ENCODE measurements around the gene SMAD5. TPM values are rescaled to one million over a fixed set of nuclear protein-coding genes. Genes with fewer than 3 reads are reported as not detected.

Gene SMAD5
- polyA plus RNA-seq, 3 donors, result 7.9 to 19.2 (median 17.3) TPM

DNA sequence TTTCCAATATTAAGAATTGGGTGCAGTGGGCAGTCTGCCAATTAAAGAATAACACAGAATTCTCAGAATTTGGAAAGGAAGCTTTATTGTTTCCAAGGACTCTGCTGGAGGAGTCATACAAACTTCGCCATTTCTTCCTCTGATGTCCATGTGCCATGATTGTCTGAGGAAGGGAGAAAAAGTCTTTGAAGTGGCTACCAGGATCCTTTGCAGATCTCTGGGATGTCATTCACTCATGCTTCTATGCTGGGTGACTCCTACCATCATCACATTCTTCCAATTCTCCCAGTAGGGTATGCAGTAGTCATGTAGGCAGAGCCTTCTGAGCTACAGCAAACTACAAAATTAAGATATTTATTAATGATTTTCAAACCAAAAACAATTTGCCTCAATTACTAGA, 3.2 kb upstream of the SMAD5 start:
- Histone ChIP-seq H2AFZ (ENCODE audit: insufficient read depth, low read depth, low read length, poor library complexity, severe bottlenecking) (no peak overlapping the region), H3K4me1 (ENCODE audit: control insufficient read depth in 1 of 2, insufficient read depth in 2 of 2, low read length in 2 of 2) (peaks cover 9 to 22% of the 10 kb centered on the region in 2 donors), H4K20me1 (ENCODE audit: insufficient read depth, low read length) (peaks cover 9% of the 10 kb centered on the region), H3K36me3 (replicated peaks in 1 of 2; ENCODE audit: control insufficient read depth in 1 of 2, insufficient read depth in 2 of 2, low read length in 2 of 2) (no peaks in the 10 kb centered on the region), H3K27ac (ENCODE audit: low read depth in 1 of 2, low read length in 2 of 2) (no peak overlapping the region), H3K4me3 (replicated peaks in 1 of 3; ENCODE audit: low read depth in 2 of 3, low read length in 3 of 3) (no peak overlapping the region), H3K4me2 (replicated peaks; ENCODE audit: extremely low read depth, low read length, poor library complexity, severe bottlenecking) (no peak overlapping the region), H3K79me2 (ENCODE audit: insufficient read depth, low read length) (peaks cover 17% of the 10 kb centered on the region), H3K9me3 (replicated peaks in 1 of 2; ENCODE audit: control insufficient read depth in 1 of 2, insufficient read depth in 1 of 2, low read length in 2 of 2) (no peaks in the 10 kb centered on the region), H3K27me3 (ENCODE audit: control insufficient read depth in 2 of 2, insufficient read depth in 2 of 2, low read length in 2 of 2) (peaks cover 12 to 42% of the 10 kb centered on the region in 2 donors), H3K9ac (ENCODE audit: insufficient read depth, low read length, poor library complexity, severe bottlenecking) (no peak overlapping the region)
- Mint-ChIP-seq H3K27me3 (ENCODE audit: low read depth in 3 of 3) (peaks cover 13 to 37% (median 16%) of the 10 kb centered on the region in 3 donors), H3K9me3 (peaks cover 0 to 4% (median 0%) of the 10 kb centered on the region in 7 donors), H3K4me3 (no peak overlapping the region), H3K27ac (no peak overlapping the region), H3K4me1 (peaks cover 19% of the 10 kb centered on the region), H3K36me3 (no peaks in the 10 kb centered on the region)
- WGBS (ENCODE audit: insufficient coverage), result no CpG with 5 or more reads among the region's 1 CpG
- no peak for DNase-seq
- intact Hi-C loops (cut with micrococcal nuclease), result no loop called here
- TF ChIP-seq, protein P1, sequence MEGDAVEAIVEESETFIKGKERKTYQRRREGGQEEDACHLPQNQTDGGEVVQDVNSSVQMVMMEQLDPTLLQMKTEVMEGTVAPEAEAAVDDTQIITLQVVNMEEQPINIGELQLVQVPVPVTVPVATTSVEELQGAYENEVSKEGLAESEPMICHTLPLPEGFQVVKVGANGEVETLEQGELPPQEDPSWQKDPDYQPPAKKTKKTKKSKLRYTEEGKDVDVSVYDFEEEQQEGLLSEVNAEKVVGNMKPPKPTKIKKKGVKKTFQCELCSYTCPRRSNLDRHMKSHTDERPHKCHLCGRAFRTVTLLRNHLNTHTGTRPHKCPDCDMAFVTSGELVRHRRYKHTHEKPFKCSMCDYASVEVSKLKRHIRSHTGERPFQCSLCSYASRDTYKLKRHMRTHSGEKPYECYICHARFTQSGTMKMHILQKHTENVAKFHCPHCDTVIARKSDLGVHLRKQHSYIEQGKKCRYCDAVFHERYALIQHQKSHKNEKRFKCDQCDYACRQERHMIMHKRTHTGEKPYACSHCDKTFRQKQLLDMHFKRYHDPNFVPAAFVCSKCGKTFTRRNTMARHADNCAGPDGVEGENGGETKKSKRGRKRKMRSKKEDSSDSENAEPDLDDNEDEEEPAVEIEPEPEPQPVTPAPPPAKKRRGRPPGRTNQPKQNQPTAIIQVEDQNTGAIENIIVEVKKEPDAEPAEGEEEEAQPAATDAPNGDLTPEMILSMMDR (IDR thresholded peaks at IDR 0.05), result no peak

DNA sequence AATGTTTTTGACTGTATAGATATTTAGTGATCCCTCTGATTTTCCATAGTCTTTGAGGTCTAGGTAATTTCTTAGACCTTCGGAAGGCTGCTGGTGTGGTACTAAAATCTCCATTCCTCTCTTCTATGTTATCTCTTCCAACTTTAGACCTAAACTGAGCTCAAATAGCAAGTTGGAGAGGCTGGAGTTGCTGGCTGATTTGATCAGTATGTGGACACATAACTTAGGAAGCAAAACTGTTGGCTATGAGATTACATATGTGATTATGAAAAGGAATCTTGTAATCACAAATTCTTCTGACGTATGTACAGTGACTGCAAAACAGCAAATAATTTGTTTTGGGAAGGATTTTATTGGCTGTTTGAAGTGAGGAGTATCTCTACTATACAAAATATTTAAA, 2.1 kb upstream of the SMAD5 start:
- Histone ChIP-seq H4K20me1 (ENCODE audit: insufficient read depth, low read length) (peaks cover 17% of the 10 kb centered on the region), H3K9me3 (replicated peaks in 1 of 2; ENCODE audit: control insufficient read depth in 1 of 2, insufficient read depth in 1 of 2, low read length in 2 of 2) (no peaks in the 10 kb centered on the region), H3K4me3 (replicated peaks in 1 of 3; ENCODE audit: low read depth in 2 of 3, low read length in 3 of 3) (no peak overlapping the region), H3K4me1 (ENCODE audit: control insufficient read depth in 1 of 2, insufficient read depth in 2 of 2, low read length in 2 of 2) (peaks cover 9 to 22% of the 10 kb centered on the region in 2 donors), H3K4me2 (replicated peaks; ENCODE audit: extremely low read depth, low read length, poor library complexity, severe bottlenecking) (no peak overlapping the region), H2AFZ (ENCODE audit: insufficient read depth, low read depth, low read length, poor library complexity, severe bottlenecking) (peak overlapping the region; percentile 36), H3K36me3 (replicated peaks in 1 of 2; ENCODE audit: control insufficient read depth in 1 of 2, insufficient read depth in 2 of 2, low read length in 2 of 2) (no peaks in the 10 kb centered on the region), H3K27me3 (ENCODE audit: control insufficient read depth in 2 of 2, insufficient read depth in 2 of 2, low read length in 2 of 2) (peaks cover 10 to 42% of the 10 kb centered on the region in 2 donors), H3K79me2 (ENCODE audit: insufficient read depth, low read length) (peaks cover 28% of the 10 kb centered on the region), H3K9ac (ENCODE audit: insufficient read depth, low read length, poor library complexity, severe bottlenecking) (no peak overlapping the region), H3K27ac (ENCODE audit: low read depth in 1 of 2, low read length in 2 of 2) (no peak overlapping the region)
- H3K27me3 Mint-ChIP-seq (ENCODE audit: low read depth in 3 of 3), result peaks cover 13 to 35% (median 13%) of the 10 kb centered on the region in 3 donors
- intact Hi-C loops (cut with micrococcal nuclease), result no loop called here
- no peaks in the 10 kb centered on the region for H3K36me3 Mint-ChIP-seq
- peaks cover 26% of the 10 kb centered on the region for H3K4me1 Mint-ChIP-seq
- no peak overlapping the region for H3K27ac Mint-ChIP-seq
- H3K9me3 Mint-ChIP-seq, result peaks cover 0 to 4% (median 0%) of the 10 kb centered on the region in 7 donors
- DNase-seq, result no peak
- no peak overlapping the region for H3K4me3 Mint-ChIP-seq
- WGBS (ENCODE audit: insufficient coverage), result no CpG with 5 or more reads among the region's 2 CpGs
- TF ChIP-seq, protein P1 (IDR thresholded peaks at IDR 0.05), result no peak

Measured in CD14-positive monocyte (primary cell).